ENCODE data around the gene DHRS3. TPM values are rescaled to one million over a fixed set of nuclear protein-coding genes. Genes with fewer than 3 reads are reported as not detected.

The DHRS3 gene
- total RNA-seq, 1 experiment from 2014 or later, result 87.0 TPM

GRCh38 chr1:12613180-12613579, 4.8 kb downstream of the DHRS3 start:
- Histone ChIP-seq H3K27ac (ENCODE audit: low read depth, low read length) (no peak overlapping the region), H3K9me2 (ENCODE audit: insufficient read depth) (no peaks in the 10 kb centered on the region), H3K36me3 (ENCODE audit: control insufficient read depth in 1 of 2, insufficient read depth in 2 of 2, low read length in 2 of 2) (0 out of 4 replicates have a peak, but pooled peaks cover 2 to 5% of the 10 kb centered on the region in 2 experiments), H2AFZ (ENCODE audit: low read depth, low read length, poor library complexity, severe bottlenecking) (no peak overlapping the region), H3K9me3 (ENCODE audit: control insufficient read depth in 1 of 2, insufficient read depth in 1 of 2, low read depth in 1 of 2, low read length in 2 of 2) (no peaks in the 10 kb centered on the region), H3K27me3 (ENCODE audit: insufficient read depth, low read length) (no peaks in the 10 kb centered on the region), H3K4me2 (ENCODE audit: low read length) (no peak overlapping the region), H3K79me2 (ENCODE audit: insufficient read depth, low read length) (peaks cover 73% of the 10 kb centered on the region), H3K4me1 (ENCODE audit: control insufficient read depth in 1 of 2, insufficient read depth in 2 of 2, low read length in 2 of 2) (peaks cover 17 to 63% of the 10 kb centered on the region in 2 experiments), H4K20me1 (ENCODE audit: insufficient read depth) (no peaks in the 10 kb centered on the region), H3K9ac (ENCODE audit: low read length) (no peak overlapping the region), H3K4me3 (replicated peaks in 1 of 2; ENCODE audit: low read depth in 1 of 2, low read length in 2 of 2) (no peak overlapping the region)
- POLR2A ChIA-PET, result no interaction called here
- ATAC-seq (no peak), DNase-seq (ENCODE audit: low read depth, low spot score) (no peak)
- intact Hi-C loops (cut with micrococcal nuclease), result no loop called here
- RAD21 ChIA-PET (ENCODE audit: low non-redundant PET in 1 of 2, low total read pairs in 2 of 2, uncharacterized antibody in 2 of 2, unreplicated experiment in 2 of 2), result no interaction called here
- CTCF ChIA-PET, result no interaction called here
- TF ChIP-seq YY1 (IDR thresholded peaks at IDR 0.05; ENCODE audit: extremely low read depth, insufficient replicate concordance, low read depth, low read length) (no peak), POLR2AphosphoS5 (IDR thresholded peaks at IDR 0.05; ENCODE audit: low read depth, low read length) (no peak), EGR1 (IDR thresholded peaks at IDR 0.05; ENCODE audit: low read depth) (no peak), MAX (IDR thresholded peaks at IDR 0.05) (no peak), SP1 (IDR thresholded peaks at IDR 0.05; ENCODE audit: low read depth) (no peak), CEBPB (IDR thresholded peaks at IDR 0.05; ENCODE audit: low read depth) (no peak), ZFX (IDR thresholded peaks at IDR 0.05) (no peak), EZH2phosphoT487 (IDR thresholded peaks at IDR 0.05; ENCODE audit: borderline replicate concordance) (no peak), SRF (IDR thresholded peaks at IDR 0.05; ENCODE audit: low read depth) (no peak), TCF7L2 (IDR thresholded peaks at IDR 0.05; ENCODE audit: borderline replicate concordance, extremely low read depth, insufficient read depth, insufficient read length) (no peak)
- BruUV-seq (replicated peaks), result no TSS peak

GRCh38 chr1:12610941-12611340, 7.1 kb downstream of the DHRS3 start:
- no peak for ATAC-seq
- DNase-seq (ENCODE audit: low read depth, low spot score), result no peak
- H3K4me3 ChIP-seq (replicated peaks in 1 of 2; ENCODE audit: low read depth in 1 of 2, low read length in 2 of 2), result no peak overlapping the region
- H3K36me3 ChIP-seq (ENCODE audit: control insufficient read depth in 1 of 2, insufficient read depth in 2 of 2, low read length in 2 of 2), result peaks cover 2 to 5% of the 10 kb centered on the region in 2 experiments; a peak in 1 of 4 replicates
- H3K79me2 ChIP-seq (ENCODE audit: insufficient read depth, low read length), result peaks cover 69% of the 10 kb centered on the region
- H3K9me3 ChIP-seq (ENCODE audit: control insufficient read depth in 1 of 2, insufficient read depth in 1 of 2, low read depth in 1 of 2, low read length in 2 of 2), result no peaks in the 10 kb centered on the region
- no peak overlapping the region for H2AFZ ChIP-seq (ENCODE audit: low read depth, low read length, poor library complexity, severe bottlenecking)
- BruUV-seq (replicated peaks), result no TSS peak
- peaks cover 17 to 55% of the 10 kb centered on the region in 2 experiments for H3K4me1 ChIP-seq (ENCODE audit: control insufficient read depth in 1 of 2, insufficient read depth in 2 of 2, low read length in 2 of 2)
- H3K9me2 ChIP-seq (ENCODE audit: insufficient read depth), result no peaks in the 10 kb centered on the region
- no peaks in the 10 kb centered on the region for H3K27me3 ChIP-seq (ENCODE audit: insufficient read depth, low read length)
- no peak overlapping the region for H3K9ac ChIP-seq (ENCODE audit: low read length)
- CTCF ChIA-PET, result no interaction called here
- H3K27ac ChIP-seq (ENCODE audit: low read depth, low read length), result no peak overlapping the region
- H3K4me2 ChIP-seq (ENCODE audit: low read length), result no peak overlapping the region
- RAD21 ChIA-PET (ENCODE audit: low non-redundant PET in 1 of 2, low total read pairs in 2 of 2, uncharacterized antibody in 2 of 2, unreplicated experiment in 2 of 2), result no interaction called here
- POLR2A ChIA-PET, result no interaction called here
- intact Hi-C loops (cut with micrococcal nuclease), result no loop called here
- no peaks in the 10 kb centered on the region for H4K20me1 ChIP-seq (ENCODE audit: insufficient read depth)
- TF ChIP-seq ZBTB33 (IDR thresholded peaks at IDR 0.05; ENCODE audit: extremely low read depth, insufficient replicate concordance, low read length) (no peak), SRF (IDR thresholded peaks at IDR 0.05; ENCODE audit: low read depth) (no peak), TCF7L2 (IDR thresholded peaks at IDR 0.05; ENCODE audit: borderline replicate concordance, extremely low read depth, insufficient read depth, insufficient read length) (no peak), CEBPB (IDR thresholded peaks at IDR 0.05; ENCODE audit: low read depth) (no peak), POLR2A (IDR thresholded peaks at IDR 0.05; ENCODE audit: borderline replicate concordance, extremely low read depth, insufficient read depth, insufficient read length) (no peak), MAX (IDR thresholded peaks at IDR 0.05) (no peak), SIN3A (IDR thresholded peaks at IDR 0.05; ENCODE audit: low read depth) (no peak), SP1 (IDR thresholded peaks at IDR 0.05; ENCODE audit: low read depth) (no peak), REST (IDR thresholded peaks at IDR 0.05; ENCODE audit: low read depth) (no peak), JUND (IDR thresholded peaks at IDR 0.05) (no peak), YY1 (IDR thresholded peaks at IDR 0.05; ENCODE audit: extremely low read depth, insufficient replicate concordance, low read depth, low read length) (no peak)

All from HCT116 (cell line).